Epithelial cell of esophagus (primary cell): ENCODE data around the gene MUC20.
"Not testable (repeated sequence)": the region's sequence is repeated elsewhere in the genome, so short reads cannot be mapped to it uniquely, and the experiment has no call there.

Source experiments
- DNase-seq: peaks from one replicate; pipeline ENCODE4 v3.0.0; 2010; ENCODE audit warnings: low read depth
- H3K4me3 ChIP-seq: 2 replicates; pipeline ENCODE4 v1.5.1; 2011; ENCODE audit warnings: mild to moderate bottlenecking, low read length, control low read depth
- TF ChIP-seq, protein P1 (sequence below): IDR thresholded peaks from 2 replicates; pipeline ENCODE4 v1.5.1; 2011; ENCODE audit warnings: low read depth, mild to moderate bottlenecking, low read length, control low read depth, inconsistent platforms; ENCODE audit not compliant: insufficient read depth; ENCODE audit errors: missing control alignments

MUC20 gene

GRCh38 chr3:195690951-195691350, 29.8 kb upstream of the MUC20 start:
- no peak overlapping the region for H3K4me3 ChIP-seq
- TF ChIP-seq, protein P1, sequence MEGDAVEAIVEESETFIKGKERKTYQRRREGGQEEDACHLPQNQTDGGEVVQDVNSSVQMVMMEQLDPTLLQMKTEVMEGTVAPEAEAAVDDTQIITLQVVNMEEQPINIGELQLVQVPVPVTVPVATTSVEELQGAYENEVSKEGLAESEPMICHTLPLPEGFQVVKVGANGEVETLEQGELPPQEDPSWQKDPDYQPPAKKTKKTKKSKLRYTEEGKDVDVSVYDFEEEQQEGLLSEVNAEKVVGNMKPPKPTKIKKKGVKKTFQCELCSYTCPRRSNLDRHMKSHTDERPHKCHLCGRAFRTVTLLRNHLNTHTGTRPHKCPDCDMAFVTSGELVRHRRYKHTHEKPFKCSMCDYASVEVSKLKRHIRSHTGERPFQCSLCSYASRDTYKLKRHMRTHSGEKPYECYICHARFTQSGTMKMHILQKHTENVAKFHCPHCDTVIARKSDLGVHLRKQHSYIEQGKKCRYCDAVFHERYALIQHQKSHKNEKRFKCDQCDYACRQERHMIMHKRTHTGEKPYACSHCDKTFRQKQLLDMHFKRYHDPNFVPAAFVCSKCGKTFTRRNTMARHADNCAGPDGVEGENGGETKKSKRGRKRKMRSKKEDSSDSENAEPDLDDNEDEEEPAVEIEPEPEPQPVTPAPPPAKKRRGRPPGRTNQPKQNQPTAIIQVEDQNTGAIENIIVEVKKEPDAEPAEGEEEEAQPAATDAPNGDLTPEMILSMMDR, result no peak
- no peak for DNase-seq

DNA sequence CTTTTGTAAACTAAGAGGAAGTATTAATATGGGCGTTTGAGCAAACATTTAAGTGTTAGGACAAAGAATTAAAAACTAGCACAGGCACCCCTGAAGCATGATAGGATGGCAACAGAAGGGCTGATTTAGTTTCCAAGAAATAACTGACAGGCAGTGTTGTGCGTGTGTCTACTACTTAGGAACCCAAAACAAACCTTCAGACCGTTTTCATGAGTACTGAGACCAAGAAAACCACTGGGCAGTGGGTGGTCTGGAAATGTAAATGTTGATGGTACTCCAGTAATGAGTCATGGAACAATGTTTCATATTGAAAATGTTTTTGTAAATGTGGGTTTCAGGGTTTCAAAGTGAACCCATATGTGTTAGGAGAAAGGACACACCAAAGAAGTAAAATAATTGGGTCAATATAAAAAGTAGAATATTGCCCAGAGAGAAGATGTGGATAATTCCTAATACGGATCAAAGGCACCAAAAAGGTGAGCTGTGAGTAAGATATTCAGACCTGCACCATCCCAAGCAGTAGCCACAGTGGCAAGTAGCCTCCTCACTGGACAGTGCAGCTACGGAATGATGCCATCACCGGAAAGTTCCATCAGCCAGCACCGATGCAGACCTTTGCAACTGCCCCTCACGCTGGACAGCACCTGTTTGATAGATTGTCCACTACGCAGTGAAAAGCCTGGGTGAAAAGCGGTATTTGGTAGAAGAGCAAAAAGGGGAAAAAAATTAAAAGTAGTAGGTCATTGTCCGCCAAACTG, 29.0 kb upstream of the MUC20 start:
- H3K4me3 ChIP-seq, DNase-seq: not testable (repeated sequence)

- no peak overlapping the region for H3K4me3 ChIP-seq
- TF ChIP-seq, protein P1, result no peak
- no peak for DNase-seq
Measured at GRCh38 chr3:195692354-195692685, 28.5 kb upstream of the MUC20 start.

GRCh38 chr3:195692781-195693427, 27.9 kb upstream of the MUC20 start:
- no peak overlapping the region for H3K4me3 ChIP-seq
- TF ChIP-seq, protein P1, result no peak
- no peak for DNase-seq

DNA sequence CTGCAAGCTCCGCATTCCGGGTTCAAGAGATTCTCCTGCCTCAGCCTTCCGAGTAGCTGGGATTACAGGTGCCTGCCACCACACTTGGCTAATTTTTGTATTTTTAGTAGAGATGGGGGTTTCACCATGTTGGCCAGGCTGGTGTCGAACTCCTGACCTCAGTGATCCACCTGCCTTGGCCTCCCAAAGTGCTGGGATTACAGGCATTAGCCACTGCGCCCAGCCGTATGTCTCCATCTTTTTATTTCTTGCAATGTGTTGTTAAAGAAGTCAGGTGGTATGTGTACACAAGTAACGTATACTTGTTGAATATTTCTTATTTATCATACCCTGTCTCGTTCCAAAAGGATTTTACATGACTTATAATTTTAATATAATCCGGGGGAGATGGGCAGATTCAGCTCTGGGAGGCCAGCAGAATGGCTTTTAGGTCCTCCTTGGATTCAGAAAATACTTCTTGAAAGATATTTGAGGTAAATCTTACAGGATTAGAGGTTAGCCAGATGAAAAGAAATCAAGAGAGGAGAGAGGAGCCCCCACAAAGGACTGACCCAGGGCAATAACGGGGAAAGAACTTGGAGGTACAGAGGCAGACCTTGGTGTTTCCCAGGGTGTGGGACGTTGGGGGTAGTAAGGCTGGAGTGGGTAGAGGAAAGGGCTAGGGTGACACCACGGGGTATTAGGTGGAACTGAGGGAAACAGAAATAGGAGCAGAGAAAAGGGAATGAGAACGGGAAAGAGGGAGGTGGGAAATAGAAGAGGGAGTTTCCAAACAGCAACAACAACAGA, 27.2 kb upstream of the MUC20 start:
- TF ChIP-seq, protein P1, result no peak
- no peak for DNase-seq
- no peak overlapping the region for H3K4me3 ChIP-seq

DNA sequence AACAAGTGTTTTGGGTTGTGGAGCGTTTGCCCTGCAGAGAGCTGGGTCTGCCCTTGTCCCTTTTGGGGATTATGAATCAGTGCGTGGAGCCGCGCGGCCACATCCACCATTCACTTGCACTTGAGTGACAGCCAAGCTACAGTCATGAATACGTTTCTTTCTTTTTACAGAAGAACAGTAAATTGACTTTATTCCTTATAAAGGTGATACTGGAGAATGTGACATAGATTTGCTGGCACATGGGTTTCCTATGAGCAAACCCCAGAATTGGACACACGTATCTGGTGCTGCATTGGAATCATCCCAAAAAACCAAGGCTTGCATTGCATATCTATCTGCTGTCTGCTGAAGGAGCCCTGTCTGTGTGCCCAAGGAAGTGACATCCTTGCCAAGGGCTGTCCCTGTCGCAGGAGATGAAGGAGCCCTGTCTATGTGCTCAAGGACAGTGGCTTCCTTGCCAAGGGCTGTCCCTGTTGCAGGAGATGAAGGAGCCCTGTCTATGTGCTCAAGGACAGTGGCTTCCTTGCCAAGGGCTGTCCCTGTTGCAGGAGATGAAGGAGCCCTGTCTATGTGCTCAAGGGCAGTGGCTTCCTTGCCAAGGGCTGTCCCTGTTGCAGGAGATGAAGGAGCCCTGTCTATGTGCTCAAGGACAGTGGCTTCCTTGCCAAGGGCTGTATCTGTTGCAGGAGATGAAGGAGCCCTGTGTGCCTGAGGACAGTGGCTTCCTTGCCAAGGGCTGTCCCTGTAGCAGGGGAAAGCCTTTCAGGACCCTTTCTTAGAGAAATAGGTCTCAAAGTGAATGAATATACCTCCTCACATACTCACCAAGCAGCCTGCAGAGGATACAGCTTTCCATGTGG, 26.3 kb upstream of the MUC20 start:
- DNase-seq, H3K4me3 ChIP-seq: not testable (repeated sequence)

GRCh38 chr3:195696632-195697278, 24.0 kb upstream of the MUC20 start:
- no peak for DNase-seq
- TF ChIP-seq, protein P1, result no peak
- no peak overlapping the region for H3K4me3 ChIP-seq
